GM12878 (cell line): ENCODE results near the gene TMIGD3. TPM values are rescaled to one million over a fixed set of nuclear protein-coding genes. Genes with fewer than 3 reads are reported as not detected.

Experiments used
- ATF2 ChIP-seq: IDR thresholded peaks from 2 replicates; pipeline ENCODE4 v1.6.1; 2012; ENCODE audit warnings: low read length, inconsistent platforms
- BACH1 ChIP-seq: fragments of 450-650 bp; IDR thresholded peaks from 2 replicates; pipeline ENCODE4 v1.6.1; 2017; ENCODE audit warnings: mild to moderate bottlenecking, borderline replicate concordance
- BCL3 ChIP-seq: IDR thresholded peaks from 2 replicates; pipeline ENCODE4 v1.6.1; 2011; ENCODE audit warnings: borderline replicate concordance, low read depth, mild to moderate bottlenecking, moderate library complexity, low read length; ENCODE audit not compliant: insufficient read depth, poor library complexity, severe bottlenecking
- CREM ChIP-seq: IDR thresholded peaks from 2 replicates; pipeline ENCODE4 v1.6.1; 2014; ENCODE audit warnings: antibody characterized with exemption, low read depth
- E2F8 ChIP-seq: fragments of 450-650 bp; IDR thresholded peaks from 2 replicates; pipeline ENCODE4 v1.6.1; 2018; ENCODE audit warnings: mild to moderate bottlenecking, low read depth, moderate library complexity; ENCODE audit not compliant: partially characterized antibody
- ELK1 ChIP-seq: IDR thresholded peaks from 2 replicates; pipeline ENCODE4 v1.6.1; 2012; ENCODE audit warnings: low read depth, low read length, improper control_type of control experiment
- ESRRA ChIP-seq: IDR thresholded peaks from 2 replicates; pipeline ENCODE4 v1.6.1; 2012; ENCODE audit warnings: mild to moderate bottlenecking, low read length, improper control_type of control experiment
- NBN ChIP-seq: fragments of 450-650 bp; IDR thresholded peaks from 2 replicates; pipeline ENCODE4 v1.6.1; 2016
- NRF1 ChIP-seq: conservative IDR thresholded peaks from 2 replicates; pipeline ENCODE4 v1.6.1; 2011; ENCODE audit warnings: mild to moderate bottlenecking, low read depth, low read length, improper control_type of control experiment
- PML ChIP-seq: IDR thresholded peaks from 2 replicates; pipeline ENCODE4 v1.6.1; 2012; ENCODE audit warnings: low read length, inconsistent platforms
- POU2F2 ChIP-seq: IDR thresholded peaks from 3 replicates; pipeline ENCODE4 v1.6.1; 2011; ENCODE audit warnings: low read depth, mild to moderate bottlenecking, low read length, borderline replicate concordance
- RB1 ChIP-seq: fragments of 450-650 bp; formaldehyde crosslinking; IDR thresholded peaks from 2 replicates; pipeline ENCODE4 v1.6.1; 2017; ENCODE audit warnings: mild to moderate bottlenecking, borderline replicate concordance
- RELB ChIP-seq: fragments of 450-650 bp; IDR thresholded peaks from 2 replicates; pipeline ENCODE4 v1.6.1; 2017; ENCODE audit warnings: low read depth, mild to moderate bottlenecking, moderate library complexity
- RFX5 ChIP-seq: IDR thresholded peaks from 2 replicates; pipeline ENCODE4 v1.6.1; 2011; ENCODE audit warnings: low read depth, low read length, improper control_type of control experiment
- SIX5 ChIP-seq: IDR thresholded peaks from 2 replicates; pipeline ENCODE4 v1.6.1; 2011; ENCODE audit warnings: mild to moderate bottlenecking, low read depth, low read length, moderate library complexity; ENCODE audit not compliant: severe bottlenecking
- SMAD1 ChIP-seq: fragments of 450-650 bp; IDR thresholded peaks from 2 replicates; pipeline ENCODE4 v1.6.1; 2018; ENCODE audit warnings: mild to moderate bottlenecking, low read depth; ENCODE audit not compliant: partially characterized antibody
- STAT3 ChIP-seq: IDR thresholded peaks from 2 replicates; pipeline ENCODE4 v1.6.1; 2011; ENCODE audit warnings: low read depth, low read length, improper control_type of control experiment
- SUZ12 ChIP-seq: fragments of 200-600 bp; sonication (generic); IDR thresholded peaks from one replicate; pipeline ENCODE4 v1.6.1; 2018; ENCODE audit warnings: antibody characterized with exemption, mild to moderate bottlenecking; ENCODE audit not compliant: unreplicated experiment
- TAF1 ChIP-seq: IDR thresholded peaks from 2 replicates; pipeline ENCODE4 v1.6.1; 2011; ENCODE audit warnings: mild to moderate bottlenecking, low read depth, low read length, borderline replicate concordance
- TCF3 ChIP-seq: IDR thresholded peaks from 2 replicates; pipeline ENCODE4 v1.6.1; 2012; ENCODE audit warnings: low read depth, mild to moderate bottlenecking, low read length, borderline replicate concordance; ENCODE audit not compliant: insufficient read depth
- WRNIP1 ChIP-seq: IDR thresholded peaks from 2 replicates; pipeline ENCODE4 v1.6.1; 2011; ENCODE audit warnings: low read depth, low read length, improper control_type of control experiment, borderline replicate concordance
- YBX1 ChIP-seq: fragments of 450-650 bp; IDR thresholded peaks from 2 replicates; pipeline ENCODE4 v1.6.1; 2016; ENCODE audit warnings: antibody characterized with exemption
- ZNF622 ChIP-seq: fragments of 450-650 bp; IDR thresholded peaks from 2 replicates; pipeline ENCODE4 v1.6.1; 2017; ENCODE audit warnings: mild to moderate bottlenecking, inconsistent platforms
- polyA plus RNA-seq, 11 experiments: library from polyadenylated mRNA; depleted of rRNA in 4 of 11; unstranded in 6 of 11; stranded (reverse) in 5 of 11; fragments of >200 nt; fragmentation: Nextera tagmentation in 4 of 11; fragmentation: Illumina TruSeq in 1 of 11; extraction: Ambion mirVana in 4 of 11; extraction: Trizol in 1 of 11; gene quantifications; 1 replicate in 1 of 11; 2 replicates in 10 of 11; pipeline versions ENCODE4 v1.2.1 to v1.2.3, GENCODE V29; 2011 to 2016; ENCODE audit warnings: inconsistent platforms in 2 of 11, missing spikeins in 2 of 11, low read depth in 1 of 11
- total RNA-seq, 4 experiments: library from RNA; depleted of rRNA in 3 of 4; stranded (reverse); fragments of >200 nt in 3 of 4; fragmentation: Illumina TruSeq in 1 of 4; extraction: Trizol in 1 of 4; gene quantifications; 2 replicates each; pipeline versions ENCODE4 v1.2.1 to v1.2.3, GENCODE V29; 2013 to 2021

TMIGD3 gene
- total and polyA plus RNA-seq, 10 of the 15 experiments (the other 5 are each of a cell fraction or from before 2014, with no cell fraction given), result 0.17 TPM; not detected in 9

- TF ChIP-seq RELB (peak; percentile 66), TCF3 (no peak), BCL3 (no peak), SUZ12 (no peak), TAF1 (no peak), SIX5 (no peak), PML (no peak), STAT3 (no peak), E2F8 (no peak), ATF2 (0 out of 2 replicates have a peak, but pooled peaks have one; percentile 32), NBN (peak; percentile 44; the same call in 1 of the 2 replicates), RB1 (no peak), ZNF622 (no peak), RFX5 (no peak), CREM (no peak), ELK1 (no peak), SMAD1 (peak; percentile 98), BACH1 (no peak), YBX1 (no peak), ESRRA (no peak), POU2F2 (no peak), NRF1 (no peak), WRNIP1 (no peak)
Measured at GRCh38 chr1:111517469-111518225, 14.2 kb upstream of the TMIGD3 start (continued).
